M059J (cell line): ENCODE data around the gene PDE4D. TPM values are rescaled to one million over a fixed set of nuclear protein-coding genes. Genes with fewer than 3 reads are reported as not detected.

Experiments used
- DNase-seq: peaks from one replicate; pipeline ENCODE4 v3.0.0-alpha.2; 2012; ENCODE audit warnings: low read depth
- total RNA-seq: library from RNA; depleted of rRNA; stranded (reverse); fragments of >200 nt; shearing (Covaris generic); gene quantifications from 2 replicates; pipeline ENCODE4 v1.2.3, GENCODE V29; 2014

The PDE4D gene
- total RNA-seq, 1 experiment from 2014 or later = 14.9 TPM

- no peak for DNase-seq
These were observed 237.7 kb downstream of the PDE4D start for GRCh38 chr5:59655693-59656309.

DNA sequence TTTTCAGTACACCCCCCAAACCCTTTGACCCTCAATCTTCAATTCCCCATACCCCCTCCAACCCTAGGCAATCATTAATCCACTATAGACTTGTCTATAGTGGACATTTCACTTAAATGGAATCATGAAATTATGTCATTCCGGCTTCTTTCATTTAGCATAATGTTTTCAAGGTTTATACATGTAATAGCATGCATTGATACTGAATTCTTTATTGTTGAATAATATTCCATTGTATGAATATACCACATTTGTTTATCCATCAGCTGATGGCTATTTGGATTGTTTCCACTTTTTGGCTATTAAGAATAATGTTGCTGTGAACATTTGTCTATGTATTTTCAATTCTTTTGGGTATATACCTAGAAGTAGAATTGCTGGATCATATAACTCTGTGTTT, 238.8 kb downstream of the PDE4D start:
- no peak for DNase-seq

GRCh38 chr5:59652449-59652848, 241.1 kb downstream of the PDE4D start:
- DNase-seq = no peak

GRCh38 chr5:59648949-59649921, 244.3 kb downstream of the PDE4D start:
- peak; percentile 7 for DNase-seq

- DNase-seq = no peak
These were observed 245.3 kb downstream of the PDE4D start for GRCh38 chr5:59648038-59648831.

- DNase-seq = no peak
These were observed 248.1 kb downstream of the PDE4D start for GRCh38 chr5:59645380-59645779.

GRCh38 chr5:59640411-59640810, 253.1 kb downstream of the PDE4D start:
- DNase-seq = peak; percentile 75

GRCh38 chr5:59637884-59638580, 255.5 kb downstream of the PDE4D start:
- DNase-seq = peak; percentile 42

GRCh38 chr5:59629561-59629960, 264.0 kb downstream of the PDE4D start:
- DNase-seq = no peak

- DNase-seq = no peak
These were observed 265.3 kb downstream of the PDE4D start for GRCh38 chr5:59628062-59628828.

DNA sequence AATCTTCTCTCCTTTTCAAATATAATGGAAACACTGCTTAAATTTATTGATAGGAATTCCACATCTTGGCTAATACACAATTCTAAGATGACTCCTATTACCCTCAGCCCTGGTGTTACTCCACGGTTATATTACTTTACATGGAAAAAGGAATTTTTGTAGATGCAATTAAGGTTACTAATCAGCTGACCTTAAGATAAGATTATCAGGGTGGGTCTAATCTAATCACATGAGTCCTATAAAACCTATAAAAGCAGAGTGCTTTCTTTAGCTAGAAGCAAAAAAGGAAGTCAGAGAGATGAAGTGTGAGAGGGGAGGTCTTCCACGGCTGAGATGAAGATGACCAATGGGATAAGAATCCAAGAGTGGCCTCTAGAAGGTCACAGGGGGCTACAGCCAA, 268.6 kb downstream of the PDE4D start:
- no peak for DNase-seq

- DNase-seq = peak; percentile 29
These were observed 270.7 kb downstream of the PDE4D start for GRCh38 chr5:59622848-59623247.

- peak; percentile 36 for DNase-seq
These were observed 272.0 kb downstream of the PDE4D start for GRCh38 chr5:59621477-59621876.

GRCh38 chr5:59620535-59621212, 272.9 kb downstream of the PDE4D start:
- DNase-seq = peak; percentile 50

- DNase-seq = no peak
These were observed 274.9 kb downstream of the PDE4D start for GRCh38 chr5:59618644-59619043.

GRCh38 chr5:59617186-59617771, 276.2 kb downstream of the PDE4D start:
- DNase-seq = no peak

DNA sequence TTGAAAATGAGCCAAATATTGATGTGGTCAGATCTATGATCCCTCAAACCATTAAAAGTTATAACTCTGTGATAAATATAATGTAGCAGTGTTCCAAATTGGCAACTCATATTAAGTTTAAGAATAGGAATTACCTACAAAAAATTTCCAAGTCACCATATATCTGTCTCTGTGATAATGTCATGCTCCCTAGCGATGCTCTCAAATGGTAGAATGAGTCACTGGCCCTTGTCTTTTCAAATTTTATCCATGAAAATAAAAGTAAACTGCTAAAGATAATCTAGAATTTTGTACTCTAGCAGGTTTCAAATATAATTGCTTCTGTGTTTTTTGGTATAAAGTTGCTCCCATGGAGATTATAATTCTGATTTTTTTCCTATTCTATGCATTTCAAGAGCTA, 277.1 kb downstream of the PDE4D start:
- DNase-seq = no peak

DNA sequence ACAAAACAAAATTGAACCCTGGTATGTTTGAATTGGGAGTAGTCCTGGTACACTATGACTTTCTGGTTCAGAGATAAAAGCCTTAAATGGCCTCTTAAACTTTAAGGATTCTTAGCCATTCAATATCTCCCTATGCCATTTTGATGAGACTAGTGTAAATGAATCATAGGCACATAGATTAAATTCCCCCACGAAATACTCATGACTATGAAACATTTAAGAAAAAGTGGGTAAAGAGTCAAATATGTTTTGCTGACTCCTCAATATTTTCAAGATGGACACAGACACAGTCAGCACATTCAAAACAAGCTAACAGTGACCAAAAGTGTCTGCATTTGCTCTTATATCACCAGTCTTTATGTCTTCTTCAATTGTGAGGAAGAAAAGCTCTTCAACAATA, 278.3 kb downstream of the PDE4D start:
- DNase-seq = peak; percentile 65

DNA sequence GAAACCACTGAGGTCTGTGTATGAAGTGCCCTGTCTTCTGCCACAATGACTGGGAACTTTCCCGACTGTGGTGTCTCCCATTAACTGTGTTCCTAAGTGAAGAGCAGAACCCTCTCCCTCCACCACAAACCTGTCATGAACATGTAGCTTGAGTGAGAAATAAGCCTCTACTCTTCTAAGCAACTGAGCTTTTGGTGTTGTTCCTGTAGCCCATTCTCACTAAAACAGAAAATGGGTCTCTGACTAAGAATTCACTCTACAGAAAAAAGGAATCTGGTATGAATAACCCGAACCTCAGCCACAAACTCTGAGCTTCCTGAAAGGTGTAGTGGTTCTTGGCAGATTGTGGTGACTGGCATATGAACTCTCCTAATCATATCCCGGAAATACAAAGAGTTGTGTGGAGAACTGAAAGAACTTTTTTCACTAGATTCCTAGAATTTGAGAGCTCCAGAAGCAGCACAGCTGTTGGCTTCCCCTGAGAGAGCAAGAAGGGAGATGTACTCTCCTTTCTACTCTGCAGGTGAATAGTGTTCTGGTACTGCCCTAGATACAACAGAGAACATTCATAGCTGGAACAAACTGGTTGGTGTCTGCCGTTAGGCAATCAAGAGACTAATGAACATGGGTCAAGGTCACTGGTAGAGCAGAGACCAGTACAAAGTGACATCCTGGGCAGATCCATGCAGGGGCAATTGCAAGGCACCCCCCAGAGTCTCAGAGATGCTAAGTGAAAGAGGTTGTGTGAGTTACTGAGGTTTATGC, 283.8 kb downstream of the PDE4D start:
- peak; percentile 68 for DNase-seq
